ENCODE measurements around the gene HOPX.

- TF ChIP-seq CTCF (IDR thresholded peaks at IDR 0.05) (no peak), POLR2A (IDR thresholded peaks at IDR 0.05) (no peak), POLR2AphosphoS5 (IDR thresholded peaks at IDR 0.05) (no peak), EP300 (IDR thresholded peaks at IDR 0.05) (no peak)
These were observed 3.4 kb downstream of the HOPX start for GRCh38 chr4:56677711-56678110.

Data from stomach (tissue), 4 donors.